ENCODE measurements around the gene IL16. TPM values are rescaled to one million over a fixed set of nuclear protein-coding genes. Genes with fewer than 3 reads are reported as not detected.
A peak's percentile ranks its signal among the peaks of the same experiment; 100 is the strongest.

IL16 gene
- polyA plus RNA-seq, 1 donor (not counting 4 experiments of a cell fraction or from before 2014, with no cell fraction given), result not detected

DNA sequence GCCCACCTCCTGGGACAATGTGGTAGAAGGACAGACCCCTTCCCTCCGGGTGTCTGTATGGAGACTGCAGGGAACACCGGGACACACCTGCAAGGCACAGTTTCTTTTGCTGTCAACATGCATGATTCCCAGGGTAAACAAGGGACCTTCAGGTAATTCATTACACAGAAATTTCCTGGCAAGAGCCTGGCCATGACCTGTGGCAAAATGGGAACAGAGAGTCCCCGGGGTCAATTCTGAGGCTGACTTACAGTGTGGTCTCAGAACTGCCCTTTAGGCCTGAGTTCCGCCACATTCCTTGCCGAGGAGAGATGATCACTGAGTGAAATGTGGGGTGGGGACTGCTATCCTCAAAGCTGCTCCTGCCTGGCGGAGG is 121.0 kb downstream of the IL16 start:
- no peaks in the 10 kb centered on the region for H4K20me1 ChIP-seq (ENCODE audit: control insufficient read depth, extremely low read depth, insufficient read depth, low read length)
- H3K36me3 ChIP-seq (ENCODE audit: control insufficient read depth in 2 of 2, extremely low read depth in 1 of 2, insufficient read depth in 2 of 2, low read length in 2 of 2), result peaks cover 49 to 51% of the 10 kb centered on the region in 2 experiments
- dilution Hi-C loops (cut with MboI; ENCODE audit: extremely low pct_ligation_motif_present, low sequenced_read_pairs), result no loop called here
- H2AFZ ChIP-seq (ENCODE audit: control insufficient read depth, low read length), result no peak overlapping the region
- no peaks in the 10 kb centered on the region for H3K9me1 ChIP-seq (ENCODE audit: control insufficient read depth, extremely low read depth, insufficient read depth, low read length)
- TF ChIP-seq, protein P1, sequence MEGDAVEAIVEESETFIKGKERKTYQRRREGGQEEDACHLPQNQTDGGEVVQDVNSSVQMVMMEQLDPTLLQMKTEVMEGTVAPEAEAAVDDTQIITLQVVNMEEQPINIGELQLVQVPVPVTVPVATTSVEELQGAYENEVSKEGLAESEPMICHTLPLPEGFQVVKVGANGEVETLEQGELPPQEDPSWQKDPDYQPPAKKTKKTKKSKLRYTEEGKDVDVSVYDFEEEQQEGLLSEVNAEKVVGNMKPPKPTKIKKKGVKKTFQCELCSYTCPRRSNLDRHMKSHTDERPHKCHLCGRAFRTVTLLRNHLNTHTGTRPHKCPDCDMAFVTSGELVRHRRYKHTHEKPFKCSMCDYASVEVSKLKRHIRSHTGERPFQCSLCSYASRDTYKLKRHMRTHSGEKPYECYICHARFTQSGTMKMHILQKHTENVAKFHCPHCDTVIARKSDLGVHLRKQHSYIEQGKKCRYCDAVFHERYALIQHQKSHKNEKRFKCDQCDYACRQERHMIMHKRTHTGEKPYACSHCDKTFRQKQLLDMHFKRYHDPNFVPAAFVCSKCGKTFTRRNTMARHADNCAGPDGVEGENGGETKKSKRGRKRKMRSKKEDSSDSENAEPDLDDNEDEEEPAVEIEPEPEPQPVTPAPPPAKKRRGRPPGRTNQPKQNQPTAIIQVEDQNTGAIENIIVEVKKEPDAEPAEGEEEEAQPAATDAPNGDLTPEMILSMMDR (optimal IDR thresholded peaks at IDR 0.05 in 1 of 3, IDR thresholded peaks at IDR 0.05 in 1 of 3, conservative IDR thresholded peaks at IDR 0.05 in 1 of 3; ENCODE audit: extremely low read depth in 1 of 3, insufficient read depth in 2 of 3, low read length in 3 of 3), result no peak
- no peak for TF ChIP-seq EZH2 (IDR thresholded peaks at IDR 0.05; ENCODE audit: low read length)
- H3K4me3 ChIP-seq (ENCODE audit: control insufficient read depth in 2 of 3, extremely low read depth in 1 of 3, insufficient read depth in 2 of 3, low read depth in 1 of 3, low read length in 3 of 3), result no peak overlapping the region
- H3K9me3 ChIP-seq (ENCODE audit: control insufficient read depth, low read depth, low read length), result no peaks in the 10 kb centered on the region
- H3K27ac ChIP-seq (ENCODE audit: control insufficient read depth, insufficient read depth, low read length), result no peak overlapping the region
- no peak overlapping the region for H3K4me2 ChIP-seq (ENCODE audit: control insufficient read depth, extremely low read depth, insufficient read depth, low read depth, low read length)
- no peak overlapping the region for H3K9ac ChIP-seq (ENCODE audit: control insufficient read depth, extremely low read depth, insufficient read depth, low read length)
- peaks cover 25% of the 10 kb centered on the region for H3K4me1 ChIP-seq (ENCODE audit: control insufficient read depth, extremely low read depth, insufficient read depth, low read length)
- peaks cover 6% of the 10 kb centered on the region for H3K79me2 ChIP-seq (ENCODE audit: control insufficient read depth, insufficient read depth, low read length)
- no peak for FAIRE-seq
- DNase-seq (ENCODE audit: low read depth, low spot score), result no peak
- H3K27me3 ChIP-seq (ENCODE audit: control insufficient read depth, extremely low read depth, insufficient read depth, low read length), result no peaks in the 10 kb centered on the region

DNA sequence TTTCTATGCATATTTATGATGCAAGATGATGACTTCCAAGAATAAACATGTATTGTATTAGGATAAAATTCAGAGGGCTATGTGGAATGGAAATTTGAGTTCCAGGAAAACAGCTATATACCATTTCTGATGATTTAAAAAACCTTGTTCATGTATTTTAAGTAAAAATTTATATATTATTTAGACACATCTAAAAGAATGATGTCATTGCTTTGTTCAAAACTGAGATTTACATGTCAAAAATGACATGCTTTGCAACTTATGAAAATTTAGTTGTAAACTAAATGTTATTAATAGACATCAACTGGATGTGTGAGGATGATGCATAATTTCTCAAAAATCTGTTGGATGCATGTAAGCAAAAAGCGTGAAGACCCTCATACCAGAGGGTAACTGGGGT is 125.0 kb downstream of the IL16 start:
- Histone ChIP-seq H3K27ac (ENCODE audit: control insufficient read depth, insufficient read depth, low read length) (peak overlapping the region; percentile 83), H2AFZ (ENCODE audit: control insufficient read depth, low read length) (no peak overlapping the region), H4K20me1 (ENCODE audit: control insufficient read depth, extremely low read depth, insufficient read depth, low read length) (no peaks in the 10 kb centered on the region), H3K9ac (ENCODE audit: control insufficient read depth, extremely low read depth, insufficient read depth, low read length) (no peak overlapping the region), H3K27me3 (ENCODE audit: control insufficient read depth, extremely low read depth, insufficient read depth, low read length) (no peaks in the 10 kb centered on the region), H3K4me3 (ENCODE audit: control insufficient read depth in 2 of 3, extremely low read depth in 1 of 3, insufficient read depth in 2 of 3, low read depth in 1 of 3, low read length in 3 of 3) (peak overlapping the region in 1 of 3 experiments; percentile 89), H3K79me2 (ENCODE audit: control insufficient read depth, insufficient read depth, low read length) (peaks cover 11% of the 10 kb centered on the region), H3K9me1 (ENCODE audit: control insufficient read depth, extremely low read depth, insufficient read depth, low read length) (no peaks in the 10 kb centered on the region), H3K4me1 (ENCODE audit: control insufficient read depth, extremely low read depth, insufficient read depth, low read length) (peaks cover 13% of the 10 kb centered on the region), H3K36me3 (ENCODE audit: control insufficient read depth in 2 of 2, extremely low read depth in 1 of 2, insufficient read depth in 2 of 2, low read length in 2 of 2) (peaks cover 37 to 39% of the 10 kb centered on the region in 2 experiments), H3K9me3 (ENCODE audit: control insufficient read depth, low read depth, low read length) (no peaks in the 10 kb centered on the region), H3K4me2 (ENCODE audit: control insufficient read depth, extremely low read depth, insufficient read depth, low read depth, low read length) (peak overlapping the region; percentile 90)
- TF ChIP-seq, protein P1 (optimal IDR thresholded peaks at IDR 0.05 in 1 of 3, IDR thresholded peaks at IDR 0.05 in 1 of 3, conservative IDR thresholded peaks at IDR 0.05 in 1 of 3; ENCODE audit: extremely low read depth in 1 of 3, insufficient read depth in 2 of 3, low read length in 3 of 3), result no peak
- DNase-seq (ENCODE audit: low read depth, low spot score) (no peak), FAIRE-seq (no peak)
- dilution Hi-C loops (cut with MboI; ENCODE audit: extremely low pct_ligation_motif_present, low sequenced_read_pairs), result no loop called here

Measured in keratinocyte (primary cell).